Mesothelial cell of epicardium (in vitro differentiated cells): ENCODE measurements around the gene MUC4. TPM values are rescaled to one million over a fixed set of nuclear protein-coding genes. Genes with fewer than 3 reads are reported as not detected.
A peak's percentile ranks its signal among the peaks of the same experiment; 100 is the strongest.
"Not testable (repeated sequence)": the region's sequence is repeated elsewhere in the genome, so short reads cannot be mapped to it uniquely, and the experiment has no call there.

Experiments
- DNase-seq, 2 experiments: peaks; one replicate each; pipeline ENCODE4 v3.0.0; 2021; ENCODE audit warnings: low spot score in 2 of 2; ENCODE audit not compliant: unreplicated experiment in 2 of 2
- H3K27ac Mint-ChIP-seq: 2 replicates; pipeline ENCODE4 v1.8.0; 2021; ENCODE audit warnings: mixed read lengths
- H3K27me3 Mint-ChIP-seq: 2 replicates; pipeline ENCODE4 v1.8.0; 2021; ENCODE audit warnings: low read depth, mixed read lengths
- H3K36me3 Mint-ChIP-seq: 2 replicates; pipeline ENCODE4 v1.8.0; 2021; ENCODE audit warnings: mixed read lengths
- H3K4me1 Mint-ChIP-seq: 2 replicates; pipeline ENCODE4 v1.8.0; 2021; ENCODE audit warnings: mixed read lengths
- H3K4me3 Mint-ChIP-seq: 2 replicates; pipeline ENCODE4 v1.8.0; 2021; ENCODE audit warnings: mild to moderate bottlenecking, moderate library complexity, mixed read lengths
- H3K9me3 Mint-ChIP-seq: 2 replicates; pipeline ENCODE4 v1.8.0; 2021; ENCODE audit warnings: mixed read lengths
- total RNA-seq: library from RNA; stranded (reverse); gene quantifications from 3 replicates; pipeline ENCODE4 v1.2.1, GENCODE V29; 2021
- TF ChIP-seq, protein P1 (sequence below): fragments of 200-600 bp; sonication (generic); IDR thresholded peaks from one replicate; pipeline ENCODE4 v1.5.0; 2021; ENCODE audit warnings: antibody characterized with exemption; ENCODE audit not compliant: unreplicated experiment

The MUC4 gene
- total RNA-seq, 1 donor from 2014 or later = 0.96 TPM

DNA sequence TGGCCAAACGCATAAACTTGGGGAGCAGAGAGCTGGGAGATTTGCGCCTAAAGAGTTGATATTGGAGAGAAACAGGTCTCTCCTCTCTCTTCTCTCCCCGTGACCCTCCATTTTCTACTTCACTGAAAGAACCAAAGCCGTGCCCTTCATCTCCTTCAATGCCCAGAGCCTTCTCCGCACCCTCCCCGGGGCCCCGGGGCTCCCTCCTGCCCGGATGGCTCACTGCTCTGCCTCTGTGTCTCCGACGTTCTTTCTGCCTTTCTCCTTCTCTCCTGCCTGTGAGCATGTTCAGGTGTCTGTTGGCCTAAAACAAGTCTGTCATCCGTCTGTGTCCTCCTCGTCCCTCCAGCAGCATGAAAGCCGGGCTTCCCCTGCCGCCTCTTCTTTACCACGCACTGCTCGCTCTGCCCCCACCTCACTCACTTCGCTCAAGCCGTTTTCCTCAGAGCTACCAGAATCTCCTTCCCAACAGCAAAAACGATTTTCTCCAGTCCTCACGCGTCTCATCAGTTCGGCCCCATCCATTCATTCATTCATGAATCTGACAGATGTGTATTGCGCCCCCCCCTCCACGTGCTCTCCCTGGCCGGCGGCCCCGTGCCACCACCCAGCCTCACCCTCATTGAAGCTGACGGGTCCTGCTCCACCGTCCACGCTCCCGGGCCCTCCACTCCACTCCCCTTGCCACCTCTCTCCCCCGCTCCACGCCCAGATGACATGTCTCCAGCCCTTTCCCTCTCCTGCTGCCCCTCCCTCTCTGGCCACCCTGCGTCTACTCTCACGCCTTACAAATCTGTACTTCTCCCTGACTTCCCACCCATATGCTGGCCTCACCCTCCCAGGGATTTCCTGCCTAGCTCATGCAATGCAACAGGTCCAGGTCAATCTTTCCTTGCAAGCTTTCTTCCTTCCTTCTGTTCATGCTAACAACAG lies 10.2 kb downstream of the MUC4 start:
- peak in 1 of 2 experiments; percentile 17 for DNase-seq
- H3K27me3 Mint-ChIP-seq = peaks cover 12% of the 10 kb centered on the region

DNA sequence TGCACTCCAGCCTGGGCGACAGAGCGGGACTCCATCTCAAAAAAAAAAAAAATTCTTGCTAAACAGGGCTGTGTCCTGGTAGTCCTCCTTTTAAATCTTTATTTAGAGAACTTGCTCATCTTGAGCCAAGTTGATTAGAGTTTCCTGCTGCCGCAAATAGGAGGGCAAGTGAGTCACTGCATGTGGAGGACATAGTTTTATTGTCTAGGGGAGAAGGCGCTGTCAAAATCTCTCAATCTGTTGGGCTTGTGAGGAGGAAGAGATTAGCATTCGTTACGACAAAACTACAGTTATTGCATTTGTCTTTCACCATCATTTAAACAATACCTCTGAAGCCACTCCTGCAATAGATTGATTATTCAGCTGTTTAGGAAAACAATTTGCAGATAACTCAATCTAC lies 11.5 kb downstream of the MUC4 start:
- no peaks in the 10 kb centered on the region for H3K36me3 Mint-ChIP-seq
- no peaks in the 10 kb centered on the region for H3K9me3 Mint-ChIP-seq
- H3K27me3 Mint-ChIP-seq = peaks cover 12% of the 10 kb centered on the region
- DNase-seq = no peak
- no peak overlapping the region for H3K27ac Mint-ChIP-seq
- no peak overlapping the region for H3K4me3 Mint-ChIP-seq
- TF ChIP-seq, protein P1, sequence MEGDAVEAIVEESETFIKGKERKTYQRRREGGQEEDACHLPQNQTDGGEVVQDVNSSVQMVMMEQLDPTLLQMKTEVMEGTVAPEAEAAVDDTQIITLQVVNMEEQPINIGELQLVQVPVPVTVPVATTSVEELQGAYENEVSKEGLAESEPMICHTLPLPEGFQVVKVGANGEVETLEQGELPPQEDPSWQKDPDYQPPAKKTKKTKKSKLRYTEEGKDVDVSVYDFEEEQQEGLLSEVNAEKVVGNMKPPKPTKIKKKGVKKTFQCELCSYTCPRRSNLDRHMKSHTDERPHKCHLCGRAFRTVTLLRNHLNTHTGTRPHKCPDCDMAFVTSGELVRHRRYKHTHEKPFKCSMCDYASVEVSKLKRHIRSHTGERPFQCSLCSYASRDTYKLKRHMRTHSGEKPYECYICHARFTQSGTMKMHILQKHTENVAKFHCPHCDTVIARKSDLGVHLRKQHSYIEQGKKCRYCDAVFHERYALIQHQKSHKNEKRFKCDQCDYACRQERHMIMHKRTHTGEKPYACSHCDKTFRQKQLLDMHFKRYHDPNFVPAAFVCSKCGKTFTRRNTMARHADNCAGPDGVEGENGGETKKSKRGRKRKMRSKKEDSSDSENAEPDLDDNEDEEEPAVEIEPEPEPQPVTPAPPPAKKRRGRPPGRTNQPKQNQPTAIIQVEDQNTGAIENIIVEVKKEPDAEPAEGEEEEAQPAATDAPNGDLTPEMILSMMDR = no peak
- H3K4me1 Mint-ChIP-seq = peaks cover 5% of the 10 kb centered on the region

More for the DNA sequence above, 10.2 kb downstream of the MUC4 start:
- Mint-ChIP-seq H3K9me3 (no peaks in the 10 kb centered on the region), H3K27ac (no peak overlapping the region), H3K4me1 (peaks cover 3% of the 10 kb centered on the region), H3K4me3 (no peak overlapping the region), H3K36me3 (no peaks in the 10 kb centered on the region)
- TF ChIP-seq, protein P1 = no peak

DNA sequence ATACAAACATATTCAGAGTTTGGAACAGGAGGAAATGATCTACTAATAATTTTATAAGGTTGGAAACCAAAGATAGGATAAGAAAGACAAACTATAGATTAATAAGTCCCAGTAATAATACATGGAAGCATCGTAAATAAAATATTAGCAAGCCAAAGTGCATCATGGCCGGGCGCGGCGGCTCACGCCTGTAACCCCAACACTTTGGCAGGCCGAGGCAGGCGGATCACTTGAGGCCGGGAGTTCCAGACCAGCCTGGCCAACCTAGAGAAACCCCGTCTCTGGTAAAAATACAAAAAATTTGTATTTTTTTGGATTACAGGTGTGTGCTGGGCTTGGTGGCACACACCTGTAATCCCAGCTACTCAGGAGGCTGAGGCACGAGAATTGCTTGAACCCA lies 14.9 kb downstream of the MUC4 start:
- TF ChIP-seq, protein P1 = no peak
- Mint-ChIP-seq H3K4me3 (no peak overlapping the region), H3K9me3 (peaks cover 5% of the 10 kb centered on the region), H3K36me3 (no peaks in the 10 kb centered on the region), H3K4me1 (peaks cover 3% of the 10 kb centered on the region), H3K27me3 (peaks cover 10% of the 10 kb centered on the region), H3K27ac (no peak overlapping the region)
- no peak for DNase-seq

DNA sequence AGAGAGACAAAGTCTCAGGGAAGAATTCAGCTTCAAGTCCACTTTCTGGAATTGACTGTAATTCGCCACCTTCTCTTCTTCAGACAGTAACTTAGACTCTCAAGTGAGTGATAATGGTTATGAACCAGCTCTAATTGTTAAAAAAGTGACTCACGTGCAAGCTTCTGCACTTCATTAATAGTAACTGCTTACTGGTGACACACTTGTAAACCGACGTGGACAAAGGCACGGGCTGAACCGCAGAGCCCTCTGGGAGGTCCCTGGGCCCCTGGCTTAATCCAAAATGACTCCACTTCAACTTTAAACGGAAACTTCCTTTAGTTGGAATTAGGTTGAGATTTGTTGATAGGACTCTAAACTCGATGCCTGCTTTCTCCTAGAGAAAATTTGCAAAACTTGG lies 17.0 kb downstream of the MUC4 start:
- Mint-ChIP-seq H3K9me3 (peaks cover 16% of the 10 kb centered on the region), H3K4me3 (no peak overlapping the region), H3K27ac (no peak overlapping the region), H3K4me1 (peaks cover 3% of the 10 kb centered on the region), H3K36me3 (no peaks in the 10 kb centered on the region), H3K27me3 (no peaks in the 10 kb centered on the region)
- TF ChIP-seq, protein P1 = no peak
- no peak for DNase-seq

DNA sequence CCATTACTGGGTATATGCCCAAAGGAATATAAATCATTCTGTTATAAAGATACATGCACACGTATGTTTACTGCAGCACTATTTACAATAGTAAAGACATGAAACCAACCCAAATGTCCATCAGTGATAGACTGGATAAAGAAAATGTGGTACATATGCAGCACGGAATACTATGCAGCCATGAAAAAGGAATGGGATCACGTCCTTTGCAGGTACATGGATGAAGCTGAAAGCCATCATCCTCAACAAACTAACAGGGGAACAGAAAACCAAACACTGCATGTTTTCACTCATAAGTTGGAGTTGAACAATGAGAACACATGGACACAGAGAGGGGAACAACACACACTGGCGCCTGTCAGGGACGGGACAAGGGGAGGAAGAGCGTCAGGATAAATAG lies 19.1 kb downstream of the MUC4 start:
- not testable (repeated sequence) for H3K27me3 Mint-ChIP-seq, H3K4me1 Mint-ChIP-seq, H3K4me3 Mint-ChIP-seq, DNase-seq, H3K36me3 Mint-ChIP-seq, H3K27ac Mint-ChIP-seq
- H3K9me3 Mint-ChIP-seq = peaks cover 16% of the 10 kb centered on the region

DNA sequence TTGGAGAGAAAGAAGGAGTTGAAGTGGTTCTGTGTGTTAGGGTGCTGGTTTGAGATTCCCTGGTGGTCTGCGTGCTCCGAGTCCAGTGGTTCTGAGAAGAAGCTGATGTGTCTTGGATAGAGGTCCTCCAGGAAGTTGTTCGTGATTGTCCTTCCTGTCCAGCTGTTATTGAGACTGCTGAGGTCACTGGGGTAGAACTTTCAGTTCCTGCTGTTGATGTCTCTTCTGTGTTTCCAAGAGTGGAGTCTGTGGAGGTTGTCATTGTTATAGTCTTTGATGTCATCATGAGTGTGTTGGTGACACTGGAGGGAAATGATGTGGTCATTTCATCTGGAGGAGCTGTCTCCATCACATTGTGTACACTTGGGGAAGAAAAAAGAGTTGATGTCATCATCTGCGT lies 20.8 kb downstream of the MUC4 start:
- H3K4me3 Mint-ChIP-seq = no peak overlapping the region
- no peak overlapping the region for H3K27ac Mint-ChIP-seq
- no peaks in the 10 kb centered on the region for H3K36me3 Mint-ChIP-seq
- H3K4me1 Mint-ChIP-seq = peaks cover 3% of the 10 kb centered on the region
- TF ChIP-seq, protein P1 = no peak
- peaks cover 20% of the 10 kb centered on the region for H3K9me3 Mint-ChIP-seq
- no peaks in the 10 kb centered on the region for H3K27me3 Mint-ChIP-seq
- no peak for DNase-seq
